H1 (cell line): ENCODE results near the gene SMTNL2. TPM values are rescaled to one million over a fixed set of nuclear protein-coding genes. Genes with fewer than 3 reads are reported as not detected.

Experiments used
- CTCF ChIP-seq, 3 experiments: IDR thresholded peaks; 1 replicate in 2 of 3; 2 replicates in 1 of 3; pipeline versions ENCODE4 v1.5.1 to v1.6.1; 2011; ENCODE audit warnings: low read length in 3 of 3, mild to moderate bottlenecking in 3 of 3, inconsistent platforms in 2 of 3, low read depth in 1 of 3, moderate library complexity in 1 of 3; ENCODE audit not compliant: insufficient read depth in 1 of 3; ENCODE audit errors: control extremely low read depth in 1 of 3
- KDM1A ChIP-seq: fragments of 200-600, 300-600 bp; sonication (generic); IDR thresholded peaks from 2 replicates; pipeline ENCODE4 v1.7.1; 2016; ENCODE audit warnings: mild to moderate bottlenecking, low read length, borderline replicate concordance
- TAF1 ChIP-seq: IDR thresholded peaks from 2 replicates; pipeline ENCODE4 v1.6.1; 2011; ENCODE audit warnings: mild to moderate bottlenecking, low read depth, low read length
- polyA plus RNA-seq, 7 experiments: library from polyadenylated mRNA; depleted of rRNA in 3 of 7; stranded (reverse) in 5 of 7; unstranded in 2 of 7; fragments of >200 nt in 5 of 7; fragments of 200-250 nt in 2 of 7; gene quantifications; 1 replicate in 5 of 7; 2 replicates in 1 of 7; 4 replicates in 1 of 7; pipeline versions ENCODE4 v1.2.1 to v1.2.3, GENCODE V29; 2011 to 2013; ENCODE audit warnings: missing spikeins in 2 of 7, mixed read lengths in 2 of 7
- total RNA-seq: library from RNA; stranded (reverse); fragmentation: NEBNext Ultra II Directional; extraction: Animal tissue kit (Norgen Biotek cat#: 25700); gene quantifications from 2 replicates; pipeline ENCODE4 v1.2.1, GENCODE V29; 2021

SMTNL2 gene
- total and polyA plus RNA-seq, 2 of the 8 experiments (the other 6 are each of a cell fraction or from before 2014, with no cell fraction given) = 3.6 to 4.5 TPM

GRCh38 chr17:4549781-4550533, 34.4 kb upstream of the SMTNL2 start (continued):
- TF ChIP-seq CTCF (IDR thresholded peaks at IDR 0.05; ENCODE audit: control extremely low read depth in 1 of 3, insufficient read depth in 1 of 3, low read depth in 1 of 3, low read length in 3 of 3) (no peak), KDM1A (no peak), TAF1 (no peak)
- TF ChIP-seq, all 59 proteins: peak for 0
